Endothelial cell of umbilical vein (primary cell): ENCODE data around the gene AKT1. TPM values are rescaled to one million over a fixed set of nuclear protein-coding genes. Genes with fewer than 3 reads are reported as not detected.

Experiments used
- BruUV-seq: library from RNA; stranded (reverse); fragments of 400-500 nt; replicated peaks from 2 replicates; lab custom pipeline; 2021; lab: Mats Ljungman, UMichigan
- CTCF ChIA-PET: fragments of 300-600, 350-600 bp; sonication (Branson Sonifier 250); formaldehyde crosslinking; loops from one replicate; lab custom pipeline; 2021; ENCODE audit warnings: antibody characterized with exemption, inconsistent platforms; lab: Charles Lee
- POLR2A ChIA-PET: fragments of 300-600, 350-600 bp; sonication (Branson Sonifier 250); formaldehyde crosslinking; loops from one replicate; lab custom pipeline; 2021; ENCODE audit warnings: antibody characterized with exemption, inconsistent platforms; lab: Charles Lee
- DNase-seq: peaks from one replicate; pipeline ENCODE4 v3.0.0-alpha.2; 2011; ENCODE audit warnings: low read depth, low spot score
- FAIRE-seq: peaks from 2 replicates; lab custom pipeline; 2011; peaks lifted over from hg19 to GRCh38; lab: Jason Lieb, UNC
- H2AFZ ChIP-seq: 2 replicates; pipeline ENCODE4 v1.6.0; 2012; ENCODE audit warnings: low read depth, low read length, control low read depth, inconsistent platforms
- H3K27ac ChIP-seq: 2 replicates; pipeline ENCODE4 v1.5.1; 2011; ENCODE audit warnings: low read depth, mild to moderate bottlenecking, control low read depth, low read length, moderate library complexity; ENCODE audit not compliant: insufficient read depth
- H3K27me3 ChIP-seq, 2 experiments: 2 replicates each; pipeline versions ENCODE4 v1.6.0 to v1.6.1; 2011; ENCODE audit warnings: low read length in 2 of 2, mixed read lengths in 1 of 2; ENCODE audit not compliant: control insufficient read depth in 2 of 2, insufficient read depth in 2 of 2
- H3K36me3 ChIP-seq, 2 experiments: 2 replicates in 1 of 2; 3 replicates in 1 of 2; pipeline ENCODE4 v1.5.1; 2011; ENCODE audit warnings: low read length in 2 of 2, mild to moderate bottlenecking in 1 of 2, moderate library complexity in 1 of 2; ENCODE audit not compliant: control insufficient read depth in 2 of 2, insufficient read depth in 2 of 2; ENCODE audit errors: extremely low read depth in 1 of 2
- H3K4me1 ChIP-seq: 3 replicates; pipeline ENCODE4 v1.5.1; 2011; ENCODE audit warnings: mild to moderate bottlenecking, low read length; ENCODE audit not compliant: control insufficient read depth, insufficient read depth; ENCODE audit errors: extremely low read depth
- H3K4me2 ChIP-seq: 2 replicates; pipeline ENCODE4 v1.6.1; 2011; ENCODE audit warnings: low read length, control low read depth, mixed read lengths; ENCODE audit not compliant: insufficient read depth
- H3K4me3 ChIP-seq, 3 experiments: fragments of 200-600 bp in 1 of 3; sonication (generic), shearing (Covaris generic) in 1 of 3; replicated peaks in 1 of 3; 2 replicates each; pipeline ENCODE4 v1.5.1; 2011 to 2016; ENCODE audit warnings: control low read depth in 3 of 3, low read length in 3 of 3, mild to moderate bottlenecking in 2 of 3, inconsistent platforms in 1 of 3, low read depth in 1 of 3, moderate library complexity in 1 of 3; ENCODE audit not compliant: insufficient read depth in 1 of 3
- H3K79me2 ChIP-seq: 2 replicates; pipeline ENCODE4 v1.6.0; 2012; ENCODE audit warnings: low read length, inconsistent platforms; ENCODE audit not compliant: control insufficient read depth, insufficient read depth
- H3K9ac ChIP-seq: replicated peaks from 2 replicates; pipeline ENCODE3; 2011; ENCODE audit warnings: low read length, control low read depth; ENCODE audit not compliant: insufficient read depth; ENCODE audit errors: extremely low read depth
- H3K9me1 ChIP-seq: replicated peaks from 3 replicates; pipeline ENCODE4 v1.6.0; 2011; ENCODE audit warnings: mild to moderate bottlenecking, low read length; ENCODE audit not compliant: control insufficient read depth, insufficient read depth; ENCODE audit errors: extremely low read depth
- H3K9me3 ChIP-seq: replicated peaks from 2 replicates; pipeline ENCODE4 v1.5.1; 2012; ENCODE audit warnings: low read length, inconsistent platforms; ENCODE audit not compliant: control insufficient read depth, insufficient read depth
- H4K20me1 ChIP-seq: replicated peaks from 2 replicates; pipeline ENCODE3; 2011; ENCODE audit warnings: mild to moderate bottlenecking, low read length; ENCODE audit not compliant: control insufficient read depth, insufficient read depth; ENCODE audit errors: extremely low read depth
- EZH2 ChIP-seq: IDR thresholded peaks from 2 replicates; pipeline ENCODE4 v1.6.1; 2012; ENCODE audit warnings: borderline replicate concordance, low read depth, mild to moderate bottlenecking, moderate library complexity, low read length, inconsistent platforms; ENCODE audit not compliant: severe bottlenecking
- FOS ChIP-seq: IDR thresholded peaks from 2 replicates; pipeline ENCODE4 v1.6.1; 2011; ENCODE audit warnings: mild to moderate bottlenecking, low read length, moderate library complexity, borderline replicate concordance; ENCODE audit not compliant: insufficient read depth
- GATA2 ChIP-seq: IDR thresholded peaks from 2 replicates; pipeline ENCODE4 v1.7.0; 2011; ENCODE audit warnings: low read depth, mild to moderate bottlenecking, moderate library complexity, mixed read lengths, low read length; ENCODE audit not compliant: insufficient read length, insufficient read depth
- JUN ChIP-seq: IDR thresholded peaks from 2 replicates; pipeline ENCODE4 v1.6.1; 2011; ENCODE audit warnings: borderline replicate concordance, low read depth; ENCODE audit not compliant: insufficient read length, insufficient read depth
- MAX ChIP-seq: IDR thresholded peaks from 2 replicates; pipeline ENCODE4 v1.6.1; 2011; ENCODE audit not compliant: insufficient read depth, insufficient read length
- MYC ChIP-seq: IDR thresholded peaks from one replicate; pipeline ENCODE4 v1.6.1; 2011; ENCODE audit warnings: mild to moderate bottlenecking, low read depth, low read length
- POLR2AphosphoS5 ChIP-seq: IDR thresholded peaks from 2 replicates; pipeline ENCODE4 v1.6.1; 2012; ENCODE audit warnings: low read depth, mild to moderate bottlenecking, control low read depth, low read length, moderate library complexity; ENCODE audit not compliant: insufficient read depth
- dilution Hi-C: fragments of 300-500 bp; cut with MboI; formaldehyde crosslinking; loops from one replicate; pipeline ENCODE4 v1.15.0; 2019; ENCODE audit warnings: low sequenced_read_pairs; ENCODE audit not compliant: extremely low pct_ligation_motif_present
- intact Hi-C: fragments of 100-400 bp; cut with micrococcal nuclease; formaldehyde crosslinking; loops from one replicate; pipeline ENCODE4 v1.10.0; 2022
- polyA plus RNA-seq, 4 experiments: library from polyadenylated mRNA; depleted of rRNA in 3 of 4; stranded (reverse) in 3 of 4; unstranded in 1 of 4; fragments of >200 nt; gene quantifications; 2 replicates each; pipeline versions ENCODE4 v1.2.1 to v1.2.3, GENCODE V29; 2011 to 2012; ENCODE audit warnings: missing spikeins in 1 of 4
- total RNA-seq: library from RNA; stranded (reverse); gene quantifications from 2 replicates; pipeline ENCODE4 v1.2.3, GENCODE V29; 2021

The AKT1 gene
- total and polyA plus RNA-seq, 2 donors (not counting 3 experiments of a cell fraction or from before 2014, with no cell fraction given): 177 to 191 TPM

GRCh38 chr14:104778694-104779331 lies 16.7 kb downstream of the AKT1 start:
- CTCF ChIA-PET: interaction anchor here (4.4 kb wide), 1 partner anchor 10 kb away, joined by 31 read pairs; no protein-coding TSS in a partner anchor
- Histone ChIP-seq H3K36me3 (peaks cover 4 to 20% of the 10 kb centered on the region in 2 experiments), H3K9me3 (no peaks in the 10 kb centered on the region), H3K9ac (no peak overlapping the region), H3K9me1 (no peaks in the 10 kb centered on the region), H3K4me3 (no peak overlapping the region), H3K4me1 (no peaks in the 10 kb centered on the region), H4K20me1 (no peaks in the 10 kb centered on the region), H3K4me2 (no peak overlapping the region), H3K27ac (no peak overlapping the region), H3K27me3 (no peaks in the 10 kb centered on the region), H3K79me2 (peaks cover 3% of the 10 kb centered on the region), H2AFZ (no peak overlapping the region)
- intact Hi-C loops: no loop called here
- no peak for FAIRE-seq
- dilution Hi-C loops: no loop called here
- no TSS peak for BruUV-seq
- POLR2A ChIA-PET: no interaction called here
- TF ChIP-seq EZH2: no peak
- no peak for TF ChIP-seq GATA2
- TF ChIP-seq FOS: no peak
- no peak for TF ChIP-seq POLR2AphosphoS5
- no peak for TF ChIP-seq JUN
- no peak for TF ChIP-seq MAX
- TF ChIP-seq MYC: no peak
- DNase-seq: no peak
